K562 (cell line): ENCODE measurements around the gene CPNE6. TPM values are rescaled to one million over a fixed set of nuclear protein-coding genes. Genes with fewer than 3 reads are reported as not detected.

ENCODE experiments used
- ATAC-seq: fragments of 200-7000 bp; cut with Tn5 transposase; 3 replicates; pipeline ENCODE4 v1.9.1; 2020; ENCODE audit warnings: moderate library complexity
- BruUV-seq: library from RNA; stranded (reverse); fragments of 400-500 nt; replicated peaks from 2 replicates; lab custom pipeline; 2021; lab: Mats Ljungman, UMichigan
- CTCF ChIA-PET: fragments of 300-600 bp; formaldehyde crosslinking; extraction: SDS; loops from one replicate; lab custom pipeline; 2021; ENCODE audit warnings: low intra/inter-chr PET ratio; lab: Yijun Ruan, JAX
- POLR2A ChIA-PET: fragments of 300-600, 350-650 bp; sonication (Branson Sonifier 250); formaldehyde crosslinking; extraction: SDS; loops from one replicate; lab custom pipeline; 2021; ENCODE audit warnings: antibody characterized with exemption, inconsistent platforms; lab: Yijun Ruan, JAX
- DNase-seq, 4 experiments: peaks; one replicate each; pipeline versions ENCODE4 v3.0.0 to v3.0.0-alpha.2; 2011 to 2018; ENCODE audit warnings: low spot score in 3 of 4, mixed read lengths in 3 of 4; ENCODE audit errors: extremely low read depth in 1 of 4
- FAIRE-seq: peaks from 2 replicates; lab custom pipeline; 2011; peaks lifted over from hg19 to GRCh38; lab: Jason Lieb, UNC
- H2AFZ ChIP-seq: 2 replicates; pipeline ENCODE4 v1.6.0; 2011; ENCODE audit warnings: low read depth, low read length, control low read depth, inconsistent platforms
- H3K27ac ChIP-seq: fragments of 200-600 bp; 3 replicates; pipeline ENCODE4 v1.8.0; 2011; ENCODE audit warnings: low read depth, mild to moderate bottlenecking, control low read depth, inconsistent platforms, low read length, moderate library complexity, mixed read lengths; ENCODE audit errors: extremely low read depth
- H3K27me3 ChIP-seq, 2 experiments: fragments of 300-600 bp in 1 of 2; 2 replicates in 1 of 2; 3 replicates in 1 of 2; pipeline versions ENCODE4 v1.6.0 to v1.8.0; 2011; ENCODE audit warnings: inconsistent platforms in 2 of 2, low read length in 2 of 2, mild to moderate bottlenecking in 1 of 2, mixed read lengths in 1 of 2, moderate library complexity in 1 of 2; ENCODE audit not compliant: control insufficient read depth in 2 of 2, insufficient read depth in 2 of 2
- H3K36me3 ChIP-seq: fragments of 300-600 bp; 3 replicates; pipeline ENCODE4 v1.8.0; 2011; ENCODE audit warnings: mild to moderate bottlenecking, low read length, inconsistent platforms; ENCODE audit not compliant: control insufficient read depth, insufficient read depth
- H3K4me1 ChIP-seq, 2 experiments: fragments of 200-600 bp in 1 of 2; replicated peaks in 1 of 2; 2 replicates in 1 of 2; 3 replicates in 1 of 2; pipeline versions ENCODE4 v1.5.1 to v1.8.0; 2011; ENCODE audit warnings: inconsistent platforms in 2 of 2, low read length in 2 of 2, mild to moderate bottlenecking in 1 of 2, mixed read lengths in 1 of 2, moderate library complexity in 1 of 2; ENCODE audit not compliant: control insufficient read depth in 2 of 2, insufficient read depth in 2 of 2
- H3K4me2 ChIP-seq: 2 replicates; pipeline ENCODE4 v1.6.1; 2011; ENCODE audit warnings: low read length, control low read depth, inconsistent platforms, mixed read lengths; ENCODE audit not compliant: insufficient read depth
- H3K4me3 ChIP-seq: fragments of 200-600 bp; sonication (generic), shearing (Covaris generic); 2 replicates; pipeline ENCODE4 v1.5.1; 2016; ENCODE audit warnings: control low read depth, inconsistent platforms
- H3K79me2 ChIP-seq: fragments of 200-600 bp; 3 replicates; pipeline ENCODE4 v1.8.0; 2011; ENCODE audit warnings: low read length, inconsistent platforms; ENCODE audit not compliant: control insufficient read depth, insufficient read depth
- H3K9ac ChIP-seq, 2 experiments: 2 replicates each; pipeline versions ENCODE4 v1.6.0 to v1.6.1; 2011; ENCODE audit warnings: low read depth in 2 of 2, low read length in 2 of 2, control low read depth in 1 of 2, inconsistent platforms in 1 of 2, mild to moderate bottlenecking in 1 of 2, mixed read lengths in 1 of 2; ENCODE audit not compliant: insufficient read depth in 1 of 2
- H3K9me1 ChIP-seq: one replicate; pipeline ENCODE4 v1.6.0; 2011; ENCODE audit warnings: inconsistent platforms, mild to moderate bottlenecking, low read length, moderate library complexity; ENCODE audit not compliant: control insufficient read depth, insufficient read depth
- H3K9me3 ChIP-seq: replicated peaks from 2 replicates; pipeline ENCODE4 v1.5.1; 2011; ENCODE audit warnings: low read depth, low read length, inconsistent platforms; ENCODE audit not compliant: control insufficient read depth, insufficient read depth
- H4K20me1 ChIP-seq: replicated peaks from 2 replicates; pipeline ENCODE4 v1.6.1; 2011; ENCODE audit warnings: low read length, inconsistent platforms, mixed read lengths; ENCODE audit not compliant: control insufficient read depth, insufficient read depth
- ILK ChIP-seq: fragments of 450-650 bp; IDR thresholded peaks from 2 replicates; pipeline ENCODE4 v1.6.1; 2016; ENCODE audit warnings: missing genetic modification characterization, low read depth, mild to moderate bottlenecking, missing compliant biosample characterization, moderate library complexity, borderline replicate concordance
- NFE2L1 ChIP-seq: fragments of 450-650 bp; IDR thresholded peaks from 2 replicates; pipeline ENCODE4 v1.6.1; 2016; ENCODE audit warnings: missing genetic modification characterization, low read depth, mild to moderate bottlenecking, missing compliant biosample characterization, moderate library complexity, borderline replicate concordance
- PTRF ChIP-seq: fragments of 450-650 bp; IDR thresholded peaks from 2 replicates; pipeline ENCODE4 v1.6.1; 2016; ENCODE audit warnings: mild to moderate bottlenecking, missing genetic modification characterization, missing compliant biosample characterization
- SMAD4 ChIP-seq: fragments of 250-450 bp; sonication (Bioruptor Pico); conservative IDR thresholded peaks from 2 replicates; pipeline ENCODE4 v1.8.0; 2021; ENCODE audit warnings: inconsistent platforms, mild to moderate bottlenecking, moderate library complexity
- ZNF197 ChIP-seq: fragments of 200-800 bp; sonication (Bioruptor generic); IDR thresholded peaks from 2 replicates; pipeline ENCODE4 v1.6.1; 2016; ENCODE audit warnings: low read depth, missing genetic modification characterization, missing compliant biosample characterization
- ZNF212 ChIP-seq: fragments of 450-650 bp; formaldehyde crosslinking; IDR thresholded peaks from 2 replicates; pipeline ENCODE4 v1.4.0; 2020; ENCODE audit warnings: mild to moderate bottlenecking
- WGBS: fragments of 100-300 bp; shearing (Covaris generic); methylation state at CpG from one replicate; pipeline ENCODE4 v1.1.6; 2016; ENCODE audit warnings: low coverage, mixed read lengths; ENCODE audit not compliant: insufficient coverage; ENCODE audit errors: missing lambda C conversion rate; 5-methylcytosine and 5-hydroxymethylcytosine counted together
- in situ Hi-C: fragments of 300-500 bp; cut with MboI; formaldehyde crosslinking; loops from 4 replicates; pipeline ENCODE4 v1.15.0; 2018; ENCODE audit warnings: inconsistent platforms, mixed read lengths
- intact Hi-C: fragments of 100-400 bp; cut with micrococcal nuclease; formaldehyde crosslinking; loops from 2 replicates; pipeline ENCODE4 v1.14.2; 2022
- polyA plus RNA-seq, 8 experiments: library from polyadenylated mRNA; depleted of rRNA in 4 of 8; stranded (reverse) in 5 of 8; unstranded in 3 of 8; fragments of >200 nt; fragmentation: Nextera tagmentation in 2 of 8; fragmentation: Illumina TruSeq in 1 of 8; extraction: Ambion mirVana in 2 of 8; extraction: Trizol in 1 of 8; gene quantifications; 2 replicates each; pipeline versions ENCODE4 v1.2.1 to v1.2.3, GENCODE V29; 2011 to 2014; ENCODE audit warnings: inconsistent platforms in 1 of 8, missing spikeins in 1 of 8
- total RNA-seq, 7 experiments: library from RNA; depleted of rRNA in 6 of 7; stranded (reverse); fragments of >200 nt in 6 of 7; fragmentation: Illumina TruSeq in 2 of 7; extraction: Trizol in 2 of 7; gene quantifications; 2 replicates each; pipeline versions ENCODE4 v1.2.1 to v1.2.3, GENCODE V29; 2011 to 2021; ENCODE audit warnings: low replicate concordance in 1 of 7
- TF ChIP-seq, protein P1 (sequence below), 2 experiments: fragments of 450-650 bp; IDR thresholded peaks; 2 replicates each; pipeline ENCODE4 v1.6.1; 2016; ENCODE audit warnings: mild to moderate bottlenecking in 2 of 2, borderline replicate concordance in 1 of 2, low read depth in 1 of 2, moderate library complexity in 1 of 2
- TF ChIP-seq, protein P2 (sequence below): fragments of 250-450 bp; sonication (Bioruptor Pico); IDR thresholded peaks from 2 replicates; pipeline ENCODE4 v1.8.0; 2021; ENCODE audit warnings: mild to moderate bottlenecking, moderate library complexity

The CPNE6 gene
- total and polyA plus RNA-seq, 9 of the 15 experiments (the other 6 are each of a cell fraction or from before 2014, with no cell fraction given), result not detected

DNA sequence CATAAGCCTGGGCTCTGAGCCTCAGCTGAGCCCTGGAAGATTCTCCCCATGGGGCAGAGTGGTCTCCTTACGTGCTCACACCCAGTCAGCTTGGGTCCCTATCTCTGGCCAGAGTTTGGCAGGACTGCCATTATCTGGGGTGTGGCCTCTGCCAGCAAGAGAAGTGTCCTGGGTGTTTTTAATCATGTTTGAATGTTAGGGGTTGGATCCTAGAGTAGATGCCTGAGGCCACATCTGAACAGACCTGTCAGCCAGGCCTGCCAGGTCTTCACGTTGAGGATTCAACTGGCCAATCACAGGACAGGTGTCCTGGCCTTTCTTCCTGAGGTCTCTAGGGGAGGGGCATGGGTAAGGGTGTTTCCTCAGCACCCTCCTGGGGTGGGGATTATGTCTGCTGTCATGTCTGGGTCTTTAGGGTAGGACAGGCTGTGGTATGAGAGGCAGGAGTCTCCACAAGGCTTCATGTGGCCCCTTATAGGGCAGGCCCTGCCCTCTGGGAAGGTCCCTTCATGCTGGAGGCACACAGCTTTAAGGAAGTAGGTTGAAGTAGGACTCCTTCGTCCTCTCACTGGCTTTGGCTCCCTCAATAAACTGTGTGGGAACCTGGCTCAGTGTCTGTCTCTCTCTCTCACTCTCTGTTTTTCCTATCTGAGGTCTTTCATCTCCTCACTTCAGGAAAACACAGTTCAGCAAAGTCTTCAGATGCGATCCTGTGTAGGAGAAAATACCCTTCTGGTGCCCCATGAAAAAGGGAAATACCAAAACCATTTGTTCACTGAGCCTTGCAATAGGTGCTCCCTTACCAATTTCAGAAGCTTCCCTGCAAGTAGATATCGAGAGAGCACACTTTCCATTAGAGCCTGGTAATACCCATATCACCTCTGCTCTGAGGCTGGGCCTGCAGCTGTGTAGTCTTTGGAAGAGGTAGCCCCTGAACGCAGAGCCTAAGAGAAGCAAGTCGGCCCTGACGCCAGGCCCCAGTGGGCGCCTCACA is 52.4 kb downstream of the CPNE6 start:
- ATAC-seq (peak; percentile 72), DNase-seq (no peak), FAIRE-seq (peak; percentile 67)
- CTCF ChIA-PET, result no interaction called here
- no peak overlapping the region for H2AFZ ChIP-seq
- no peaks in the 10 kb centered on the region for H3K9me3 ChIP-seq
- H3K9me1 ChIP-seq, result no peaks in the 10 kb centered on the region
- 60% methylated on average over 9 of the region's 9 CpGs for WGBS
- H3K4me1 ChIP-seq, result peaks cover 6 to 12% of the 10 kb centered on the region in 2 experiments; a peak in 4 of 5 replicates
- H3K4me3 ChIP-seq, result no peak overlapping the region
- H3K27ac ChIP-seq, result no peak overlapping the region; the same call in 2 of the 3 replicates
- no peaks in the 10 kb centered on the region for H4K20me1 ChIP-seq
- H3K9ac ChIP-seq, result peak overlapping the region in 1 of 2 experiments; percentile 76; a peak in 3 of 4 replicates
- POLR2A ChIA-PET, result interaction anchor here (0.6 to 4.2 kb wide), 4 partner anchors 8 to 950 kb away, joined by 3 to 38 read pairs (median 3); partner anchors contain the start of genes DCAF11, EMC9 and NRL
- intact Hi-C loops, result no loop called here
- no peak overlapping the region; the same call in 1 of the 2 replicates for H3K4me2 ChIP-seq
- TF ChIP-seq, protein P1, sequence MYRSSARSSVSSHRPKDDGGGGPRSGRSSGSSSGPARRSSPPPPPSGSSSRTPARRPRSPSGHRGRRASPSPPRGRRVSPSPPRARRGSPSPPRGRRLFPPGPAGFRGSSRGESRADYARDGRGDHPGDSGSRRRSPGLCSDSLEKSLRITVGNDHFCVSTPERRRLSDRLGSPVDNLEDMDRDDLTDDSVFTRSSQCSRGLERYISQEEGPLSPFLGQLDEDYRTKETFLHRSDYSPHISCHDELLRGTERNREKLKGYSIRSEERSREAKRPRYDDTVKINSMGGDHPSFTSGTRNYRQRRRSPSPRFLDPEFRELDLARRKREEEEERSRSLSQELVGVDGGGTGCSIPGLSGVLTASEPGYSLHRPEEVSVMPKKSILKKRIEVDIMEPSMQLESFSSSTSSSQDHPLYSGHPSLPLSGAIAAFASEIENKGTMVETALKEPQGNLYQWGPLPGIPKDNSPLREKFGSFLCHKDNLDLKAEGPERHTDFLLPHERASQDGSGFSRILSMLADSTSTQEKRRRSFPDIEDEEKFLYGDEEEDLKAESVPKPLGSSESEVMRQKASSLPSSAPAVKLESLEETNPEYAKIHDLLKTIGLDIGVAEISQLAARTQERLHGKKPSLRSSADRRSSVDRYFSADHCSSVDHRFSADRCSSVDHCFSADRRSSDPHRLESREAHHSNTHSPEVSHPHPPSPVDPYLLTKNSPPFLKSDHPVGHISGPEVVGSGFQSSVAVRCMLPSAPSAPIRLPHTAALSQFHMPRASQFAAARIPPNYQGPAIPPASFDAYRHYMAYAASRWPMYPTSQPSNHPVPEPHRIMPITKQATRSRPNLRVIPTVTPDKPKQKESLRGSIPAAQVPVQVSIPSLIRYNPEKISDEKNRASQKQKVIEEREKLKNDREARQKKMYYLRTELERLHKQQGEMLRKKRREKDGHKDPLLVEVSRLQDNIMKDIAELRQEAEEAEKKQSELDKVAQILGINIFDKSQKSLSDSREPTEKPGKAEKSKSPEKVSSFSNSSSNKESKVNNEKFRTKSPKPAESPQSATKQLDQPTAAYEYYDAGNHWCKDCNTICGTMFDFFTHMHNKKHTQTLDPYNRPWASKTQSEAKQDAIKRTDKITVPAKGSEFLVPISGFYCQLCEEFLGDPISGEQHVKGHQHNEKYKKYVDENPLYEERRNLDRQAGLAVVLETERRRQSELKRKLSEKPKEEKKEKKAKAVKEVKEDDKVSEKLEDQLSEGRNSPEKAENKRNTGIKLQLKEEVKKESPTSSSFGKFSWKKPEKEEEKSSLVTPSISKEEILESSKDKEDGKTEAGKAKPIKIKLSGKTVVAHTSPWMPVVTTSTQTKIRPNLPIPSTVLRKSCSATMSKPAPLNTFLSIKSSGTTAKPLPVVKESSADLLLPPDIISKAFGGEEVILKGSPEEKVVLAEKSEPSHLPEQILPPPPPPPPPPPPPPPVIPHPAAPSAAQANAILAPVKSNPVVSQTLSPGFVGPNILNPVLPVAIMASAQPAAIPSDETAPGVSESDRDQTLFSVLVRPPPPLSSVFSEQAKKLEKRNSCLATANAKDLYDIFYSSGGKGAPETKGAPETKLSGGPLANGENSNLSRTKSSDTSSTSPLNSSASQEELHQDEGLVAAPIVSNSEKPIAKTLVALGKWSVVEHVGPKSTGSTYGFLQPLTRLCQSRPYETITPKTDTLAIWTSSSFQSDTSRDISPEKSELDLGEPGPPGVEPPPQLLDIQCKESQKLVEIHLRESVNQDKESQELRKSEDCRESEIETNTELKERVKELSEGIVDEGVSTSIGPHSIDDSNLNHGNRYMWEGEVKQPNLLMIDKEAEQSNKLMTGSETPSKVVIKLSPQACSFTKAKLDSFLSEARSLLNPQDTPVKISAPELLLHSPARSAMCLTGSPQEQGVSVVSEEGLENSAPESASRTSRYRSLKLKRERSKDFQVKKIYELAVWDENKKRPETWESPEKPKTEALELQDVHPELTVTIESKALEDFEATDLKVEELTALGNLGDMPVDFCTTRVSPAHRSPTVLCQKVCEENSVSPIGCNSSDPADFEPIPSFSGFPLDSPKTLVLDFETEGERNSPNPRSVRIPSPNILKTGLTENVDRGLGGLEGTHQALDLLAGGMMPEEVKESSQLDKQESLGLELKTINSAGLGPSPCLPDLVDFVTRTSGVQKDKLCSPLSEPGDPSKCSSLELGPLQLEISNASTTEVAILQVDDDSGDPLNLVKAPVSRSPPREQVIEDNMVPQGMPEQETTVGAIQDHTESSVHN (IDR thresholded peaks at IDR 0.05; ENCODE audit: borderline replicate concordance in 1 of 2, low read depth in 1 of 2), result no peak
- no peak for TF ChIP-seq ZNF212 (CRISPR knock-in tag)
- no peak for TF ChIP-seq ILK (tag)
- TF ChIP-seq SMAD4 (CRISPR knock-in tag), result no peak
- no peak for TF ChIP-seq NFE2L1
- no peak for TF ChIP-seq ZNF197 (CRISPR knock-in tag)
- no peak for TF ChIP-seq PTRF (tag)
- TF ChIP-seq, protein P2, sequence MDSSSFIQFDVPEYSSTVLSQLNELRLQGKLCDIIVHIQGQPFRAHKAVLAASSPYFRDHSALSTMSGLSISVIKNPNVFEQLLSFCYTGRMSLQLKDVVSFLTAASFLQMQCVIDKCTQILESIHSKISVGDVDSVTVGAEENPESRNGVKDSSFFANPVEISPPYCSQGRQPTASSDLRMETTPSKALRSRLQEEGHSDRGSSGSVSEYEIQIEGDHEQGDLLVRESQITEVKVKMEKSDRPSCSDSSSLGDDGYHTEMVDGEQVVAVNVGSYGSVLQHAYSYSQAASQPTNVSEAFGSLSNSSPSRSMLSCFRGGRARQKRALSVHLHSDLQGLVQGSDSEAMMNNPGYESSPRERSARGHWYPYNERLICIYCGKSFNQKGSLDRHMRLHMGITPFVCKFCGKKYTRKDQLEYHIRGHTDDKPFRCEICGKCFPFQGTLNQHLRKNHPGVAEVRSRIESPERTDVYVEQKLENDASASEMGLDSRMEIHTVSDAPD (CRISPR knock-in tag), result no peak
- in situ Hi-C loops, result no loop called here
- no TSS peak for BruUV-seq
- H3K79me2 ChIP-seq, result no peaks in the 10 kb centered on the region
- H3K36me3 ChIP-seq, result peaks cover 38% of the 10 kb centered on the region; the same call in 2 of the 3 replicates
- H3K27me3 ChIP-seq, result no peaks in the 10 kb centered on the region
